IMR-90 (cell line): ENCODE results near the gene EFCC1. TPM values are rescaled to one million over a fixed set of nuclear protein-coding genes. Genes with fewer than 3 reads are reported as not detected.

Experiments used
- ATAC-seq: fragments of 200-7000 bp; cut with Tn5 transposase; 2 replicates; pipeline ENCODE4 v1.9.1; 2020; ENCODE audit warnings: low read depth, mild to moderate bottlenecking, moderate library complexity
- BruUV-seq: library from RNA; stranded (reverse); fragments of 400-500 nt; replicated peaks from 2 replicates; lab custom pipeline; 2021; lab: Mats Ljungman, UMichigan
- CTCF ChIA-PET: fragments of 300-600 bp; formaldehyde crosslinking; extraction: SDS; loops from one replicate; lab custom pipeline; 2021; ENCODE audit warnings: antibody characterized with exemption; lab: Yijun Ruan, JAX
- POLR2A ChIA-PET: fragments of 300-600 bp; sonication (Branson Sonifier 250); formaldehyde crosslinking; loops from one replicate; lab custom pipeline; 2022; ENCODE audit warnings: antibody characterized with exemption; ENCODE audit not compliant: unreplicated experiment; lab: Charles Lee
- DNase-seq: peaks from one replicate; pipeline ENCODE4 v3.0.0; 2013
- H2AFZ ChIP-seq: replicated peaks from 2 replicates; pipeline ENCODE3; 2013; ENCODE audit warnings: low read length, mild to moderate bottlenecking; ENCODE audit not compliant: poor library complexity
- H2AK5ac ChIP-seq: 2 replicates; pipeline ENCODE4 v1.6.1; 2013; ENCODE audit warnings: low read depth, low read length, inconsistent platforms
- H2AK9ac ChIP-seq: replicated peaks from 2 replicates; pipeline ENCODE3; 2013; ENCODE audit warnings: mild to moderate bottlenecking, low read depth, low read length, moderate library complexity; ENCODE audit not compliant: poor library complexity
- H2BK120ac ChIP-seq: 2 replicates; pipeline ENCODE4 v1.6.1; 2013; ENCODE audit warnings: low read depth, low read length, inconsistent platforms
- H2BK15ac ChIP-seq: 3 replicates; pipeline ENCODE4 v1.6.1; 2013; ENCODE audit warnings: low read depth, low read length, inconsistent platforms
- H2BK20ac ChIP-seq: 2 replicates; pipeline ENCODE4 v1.6.1; 2013; ENCODE audit warnings: low read depth, mild to moderate bottlenecking, inconsistent platforms, low read length, moderate library complexity
- H2BK5ac ChIP-seq: 2 replicates; pipeline ENCODE4 v1.6.1; 2013; ENCODE audit warnings: mild to moderate bottlenecking, low read depth, low read length, inconsistent platforms; ENCODE audit not compliant: poor library complexity, severe bottlenecking
- H3K14ac ChIP-seq: replicated peaks from 2 replicates; pipeline ENCODE4 v1.6.1; 2013; ENCODE audit warnings: low read depth, low read length, inconsistent platforms
- H3K18ac ChIP-seq: 2 replicates; pipeline ENCODE4 v1.6.1; 2013; ENCODE audit warnings: low read depth, low read length, control low read depth
- H3K23ac ChIP-seq: 2 replicates; pipeline ENCODE4 v1.6.1; 2013; ENCODE audit warnings: low read depth, low read length, inconsistent platforms
- H3K27ac ChIP-seq: 2 replicates; pipeline ENCODE4 v1.5.1; 2013; ENCODE audit warnings: mild to moderate bottlenecking, control low read depth, low read length; ENCODE audit not compliant: insufficient read depth
- H3K27me3 ChIP-seq: 2 replicates; pipeline ENCODE4 v1.6.1; 2013; ENCODE audit warnings: low read length; ENCODE audit not compliant: control insufficient read depth, insufficient read depth
- H3K36me3 ChIP-seq: 2 replicates; pipeline ENCODE4 v1.6.1; 2013; ENCODE audit warnings: low read length, mixed read lengths; ENCODE audit not compliant: control insufficient read depth, insufficient read depth
- H3K4ac ChIP-seq: 2 replicates; pipeline ENCODE4 v1.6.1; 2013; ENCODE audit warnings: low read depth, low read length, inconsistent platforms
- H3K4me1 ChIP-seq: 2 replicates; pipeline ENCODE4 v1.6.1; 2013; ENCODE audit warnings: low read length, mixed read lengths; ENCODE audit not compliant: control insufficient read depth, insufficient read depth
- H3K4me2 ChIP-seq: 2 replicates; pipeline ENCODE4 v1.6.1; 2013; ENCODE audit warnings: low read depth, mild to moderate bottlenecking, control low read depth, low read length, moderate library complexity
- H3K4me3 ChIP-seq: 2 replicates; pipeline ENCODE4 v1.5.1; 2013; ENCODE audit warnings: low read depth, mild to moderate bottlenecking, control low read depth, low read length, moderate library complexity; ENCODE audit not compliant: insufficient read depth
- H3K56ac ChIP-seq: 2 replicates; pipeline ENCODE4 v1.6.1; 2013; ENCODE audit warnings: low read length, inconsistent platforms; ENCODE audit not compliant: insufficient read depth; ENCODE audit errors: extremely low read depth
- H3K79me1 ChIP-seq, 2 experiments: 2 replicates each; pipeline ENCODE4 v1.6.1; 2013; ENCODE audit warnings: low read length in 2 of 2, inconsistent platforms in 1 of 2, low read depth in 1 of 2
- H3K9ac ChIP-seq: 2 replicates; pipeline ENCODE4 v1.6.1; 2013; ENCODE audit warnings: low read depth, low read length, control low read depth
- H3K9me1 ChIP-seq: 2 replicates; pipeline ENCODE4 v1.6.1; 2013; ENCODE audit warnings: low read length, inconsistent platforms; ENCODE audit not compliant: insufficient read depth
- H3K9me3 ChIP-seq: 2 replicates; pipeline ENCODE4 v1.6.1; 2013; ENCODE audit warnings: low read length; ENCODE audit not compliant: control insufficient read depth, insufficient read depth
- H4K20me1 ChIP-seq: 2 replicates; pipeline ENCODE4 v1.6.1; 2013; ENCODE audit warnings: low read length, inconsistent platforms; ENCODE audit not compliant: insufficient read depth
- H4K5ac ChIP-seq: 2 replicates; pipeline ENCODE4 v1.6.1; 2013; ENCODE audit warnings: mild to moderate bottlenecking, low read depth, low read length, control low read depth
- H4K8ac ChIP-seq, 2 experiments: 2 replicates each; pipeline ENCODE4 v1.6.1; 2013; ENCODE audit warnings: low read depth in 2 of 2, low read length in 2 of 2, control low read depth in 1 of 2, inconsistent platforms in 1 of 2
- H4K91ac ChIP-seq: 2 replicates; pipeline ENCODE4 v1.6.1; 2013; ENCODE audit warnings: low read depth, low read length, inconsistent platforms; ENCODE audit not compliant: insufficient read depth
- CEBPB ChIP-seq: IDR thresholded peaks from 2 replicates; pipeline ENCODE4 v1.6.1; 2012; ENCODE audit warnings: low read depth, low read length, improper control_type of control experiment
- MAZ ChIP-seq: IDR thresholded peaks from 2 replicates; pipeline ENCODE4 v1.6.1; 2012; ENCODE audit warnings: low read depth, mild to moderate bottlenecking, low read length, improper control_type of control experiment, moderate library complexity, borderline replicate concordance
- MXI1 ChIP-seq: IDR thresholded peaks from 2 replicates; pipeline ENCODE4 v1.6.1; 2012; ENCODE audit warnings: low read depth, mild to moderate bottlenecking, low read length, moderate library complexity, borderline replicate concordance
- RCOR1 ChIP-seq: IDR thresholded peaks from 2 replicates; pipeline ENCODE4 v1.6.1; 2012; ENCODE audit warnings: mild to moderate bottlenecking, low read length, improper control_type of control experiment; ENCODE audit not compliant: insufficient replicate concordance
- SMC3 ChIP-seq: fragments of 150-350 bp; IDR thresholded peaks from 2 replicates; pipeline ENCODE4 v1.6.1; 2016; ENCODE audit warnings: low read depth, mild to moderate bottlenecking, antibody characterized with exemption, low read length, moderate library complexity
- WGBS, 2 experiments: methylation state at CpG; one replicate each; pipeline versions ENCODE4 v1.1.5 to v1.1.7; 2013; ENCODE audit warnings: missing lambda C conversion rate in 2 of 2; ENCODE audit not compliant: insufficient read length in 1 of 2; ENCODE audit errors: extremely low coverage in 2 of 2; 5-methylcytosine and 5-hydroxymethylcytosine counted together
- dilution Hi-C: fragments of 300-500 bp; cut with HindIII; formaldehyde crosslinking; loops from one replicate; pipeline ENCODE4 v1.14.3; 2018; ENCODE audit warnings: low sequenced_read_pairs; ENCODE audit not compliant: unreplicated experiment
- in situ Hi-C: fragments of 300-500 bp; cut with MboI; formaldehyde crosslinking; loops from 3 replicates; pipeline ENCODE4 v1.14.3; 2019; ENCODE audit warnings: low sequenced_read_pairs, inconsistent platforms, mixed read lengths
- intact Hi-C: fragments of 100-400 bp; cut with micrococcal nuclease; formaldehyde crosslinking; loops from 2 replicates; pipeline ENCODE4 v1.10.0; 2022
- polyA plus RNA-seq, 3 experiments: library from polyadenylated mRNA; depleted of rRNA; stranded (reverse); fragments of >200 nt; gene quantifications; 2 replicates each; pipeline ENCODE4 v1.2.3, GENCODE V29; 2012; ENCODE audit warnings: low replicate concordance in 1 of 3
- total RNA-seq: library from RNA; depleted of rRNA; stranded (reverse); fragments of >200 nt; gene quantifications from 2 replicates; pipeline ENCODE4 v1.2.3, GENCODE V29; 2012

EFCC1 gene
- total and polyA plus RNA-seq, 2 of the 4 experiments (the other 2 are of a cell fraction): not detected

- in situ Hi-C loops (no loop called here), intact Hi-C loops (no loop called here), dilution Hi-C loops (no loop called here)
- DNase-seq: no peak
- Histone ChIP-seq H4K91ac (no peak overlapping the region), H2BK5ac (no peak overlapping the region), H3K79me1 (no peaks in the 10 kb centered on the region), H2BK20ac (no peak overlapping the region), H3K4ac (no peak overlapping the region), H3K18ac (no peak overlapping the region), H3K9ac (no peak overlapping the region), H4K20me1 (no peaks in the 10 kb centered on the region), H3K4me1 (peaks cover 8% of the 10 kb centered on the region), H4K5ac (no peak overlapping the region), H3K23ac (no peak overlapping the region), H2AFZ (no peak overlapping the region), H2AK9ac (no peak overlapping the region), H3K14ac (no peak overlapping the region), H3K9me1 (no peaks in the 10 kb centered on the region), H3K36me3 (no peaks in the 10 kb centered on the region), H2AK5ac (no peak overlapping the region), H2BK120ac (no peak overlapping the region), H3K9me3 (peaks cover 3% of the 10 kb centered on the region; the same call in 1 of the 2 replicates), H3K56ac (no peak overlapping the region), H4K8ac (no peak overlapping the region), H3K4me2 (no peak overlapping the region), H3K27me3 (peaks cover 47% of the 10 kb centered on the region), H3K4me3 (no peak overlapping the region), H2BK15ac (no peak overlapping the region), H3K27ac (no peak overlapping the region)
- ATAC-seq: no peak
- TF ChIP-seq CEBPB: no peak
- no peak for TF ChIP-seq MXI1
- no peak for TF ChIP-seq MAZ
- no peak for TF ChIP-seq SMC3
- TF ChIP-seq RCOR1: no peak
- ChIA-PET POLR2A (no interaction called here), CTCF (no interaction called here)
- no TSS peak for BruUV-seq
- WGBS, 2 experiments: 79% methylated on average over 5 of the region's 13 CpGs; no CpG with 5 or more reads in 1 of the 2 experiments
Observed at GRCh38 chr3:129028866-129029265, 27.8 kb downstream of the EFCC1 start.
